ENCODE measurements around the gene LAMA2.
A peak's percentile ranks its signal among the peaks of the same experiment; 100 is the strongest.

The LAMA2 gene

DNA sequence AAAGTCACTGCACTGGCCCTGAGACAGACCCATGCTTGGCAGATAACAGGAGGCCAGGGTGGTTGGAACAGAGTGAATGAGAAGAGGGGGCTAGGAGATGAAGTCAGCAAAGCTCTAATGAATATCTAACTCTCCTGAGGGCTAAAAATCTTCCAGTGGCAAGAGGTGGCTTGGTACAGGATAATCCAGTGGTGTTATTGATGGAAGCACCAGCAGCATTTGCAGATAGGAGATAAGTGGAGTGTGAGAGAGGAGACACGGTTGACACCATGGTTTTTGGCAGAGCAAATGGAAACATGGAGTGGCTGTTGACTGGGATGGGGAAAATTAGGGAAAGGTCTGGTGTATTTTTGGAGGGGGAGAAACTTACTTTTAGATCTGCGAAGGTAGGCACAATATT, 464.0 kb downstream of the LAMA2 start:
- Mint-ChIP-seq H3K27ac (no peak overlapping the region), H3K27me3 (no peaks in the 10 kb centered on the region), H3K4me1 (ENCODE audit: low read depth) (peaks cover 3% of the 10 kb centered on the region), H3K9me3 (no peaks in the 10 kb centered on the region), H3K4me3 (no peak overlapping the region), H3K36me3 (ENCODE audit: low read depth) (no peaks in the 10 kb centered on the region)
- DNase-seq = no peak

GRCh38 chr6:129350278-129350677, 467.3 kb downstream of the LAMA2 start:
- no peaks in the 10 kb centered on the region for H3K9me3 Mint-ChIP-seq
- no peak overlapping the region for H3K27ac Mint-ChIP-seq
- H3K27me3 Mint-ChIP-seq = peaks cover 4% of the 10 kb centered on the region
- H3K4me1 Mint-ChIP-seq (ENCODE audit: low read depth) = peaks cover 3% of the 10 kb centered on the region
- H3K4me3 Mint-ChIP-seq = no peak overlapping the region
- DNase-seq = no peak
- H3K36me3 Mint-ChIP-seq (ENCODE audit: low read depth) = no peaks in the 10 kb centered on the region

GRCh38 chr6:129351807-129352206, 468.9 kb downstream of the LAMA2 start:
- Mint-ChIP-seq H3K9me3 (no peaks in the 10 kb centered on the region), H3K4me1 (ENCODE audit: low read depth) (no peaks in the 10 kb centered on the region), H3K36me3 (ENCODE audit: low read depth) (no peaks in the 10 kb centered on the region), H3K4me3 (no peak overlapping the region), H3K27ac (no peak overlapping the region), H3K27me3 (peaks cover 4% of the 10 kb centered on the region)
- DNase-seq = no peak

GRCh38 chr6:129353067-129353466, 470.1 kb downstream of the LAMA2 start:
- no peak for DNase-seq
- H3K27me3 Mint-ChIP-seq = peaks cover 4% of the 10 kb centered on the region
- H3K36me3 Mint-ChIP-seq (ENCODE audit: low read depth) = no peaks in the 10 kb centered on the region
- H3K4me1 Mint-ChIP-seq (ENCODE audit: low read depth) = peaks cover 3% of the 10 kb centered on the region
- H3K4me3 Mint-ChIP-seq = no peak overlapping the region
- no peaks in the 10 kb centered on the region for H3K9me3 Mint-ChIP-seq
- no peak overlapping the region for H3K27ac Mint-ChIP-seq

GRCh38 chr6:129356129-129356528, 473.2 kb downstream of the LAMA2 start:
- Mint-ChIP-seq H3K27me3 (peaks cover 4% of the 10 kb centered on the region), H3K27ac (no peak overlapping the region), H3K4me1 (ENCODE audit: low read depth) (peaks cover 7% of the 10 kb centered on the region), H3K4me3 (no peak overlapping the region), H3K36me3 (ENCODE audit: low read depth) (no peaks in the 10 kb centered on the region), H3K9me3 (no peaks in the 10 kb centered on the region)
- DNase-seq = no peak

DNA sequence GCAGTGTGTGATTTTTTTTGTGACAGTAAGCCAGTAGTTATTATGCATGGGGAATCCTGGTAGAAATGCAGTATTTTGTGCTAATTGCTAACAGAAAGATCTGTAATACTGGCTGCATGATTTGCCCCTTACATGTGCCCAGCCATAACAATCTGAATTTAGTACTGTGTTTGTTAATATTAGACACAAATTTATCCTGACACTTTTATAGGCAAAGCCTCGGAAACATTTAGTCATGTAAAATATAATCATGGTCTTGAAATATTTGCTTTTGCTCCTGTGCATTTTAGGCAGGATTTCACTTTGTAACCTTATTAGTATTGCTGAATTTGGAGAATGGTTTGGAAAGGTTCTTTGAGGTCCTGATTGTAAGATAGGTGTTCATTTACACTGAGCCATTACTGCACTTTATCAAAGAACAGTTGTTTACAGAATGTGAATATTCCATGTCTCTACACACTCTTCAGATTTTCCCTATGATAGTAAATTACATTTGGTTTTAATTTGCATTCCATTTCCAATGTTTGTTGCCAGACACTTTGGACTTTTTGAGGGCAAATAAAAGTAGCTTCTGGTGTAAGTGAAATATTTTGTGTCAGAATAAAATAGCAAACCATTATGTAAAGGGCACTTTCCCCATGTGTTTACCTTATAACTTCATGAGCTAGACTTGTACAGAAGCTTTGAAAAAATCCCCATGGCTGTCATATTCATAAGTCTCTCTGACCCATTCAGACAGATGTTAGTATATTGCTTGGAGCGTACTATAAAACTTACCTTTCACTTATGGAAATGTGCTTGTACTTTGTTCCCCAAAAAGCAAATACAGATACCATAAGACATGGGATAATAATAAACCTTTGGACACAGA, 477.1 kb downstream of the LAMA2 start:
- peaks cover 7% of the 10 kb centered on the region for H3K4me1 Mint-ChIP-seq (ENCODE audit: low read depth)
- no peaks in the 10 kb centered on the region for H3K36me3 Mint-ChIP-seq (ENCODE audit: low read depth)
- no peaks in the 10 kb centered on the region for H3K9me3 Mint-ChIP-seq
- H3K27me3 Mint-ChIP-seq = no peaks in the 10 kb centered on the region
- H3K27ac Mint-ChIP-seq = no peak overlapping the region
- H3K4me3 Mint-ChIP-seq = no peak overlapping the region
- no peak for DNase-seq

- no peak for DNase-seq
- Mint-ChIP-seq H3K36me3 (ENCODE audit: low read depth) (no peaks in the 10 kb centered on the region), H3K27ac (no peak overlapping the region), H3K9me3 (no peaks in the 10 kb centered on the region), H3K4me3 (no peak overlapping the region), H3K27me3 (no peaks in the 10 kb centered on the region), H3K4me1 (ENCODE audit: low read depth) (peaks cover 7% of the 10 kb centered on the region)
These were observed 477.7 kb downstream of the LAMA2 start for GRCh38 chr6:129360682-129360955.

GRCh38 chr6:129364037-129364436, 481.1 kb downstream of the LAMA2 start:
- H3K9me3 Mint-ChIP-seq = no peaks in the 10 kb centered on the region
- DNase-seq = no peak
- no peak overlapping the region for H3K4me3 Mint-ChIP-seq
- H3K4me1 Mint-ChIP-seq (ENCODE audit: low read depth) = peaks cover 5% of the 10 kb centered on the region
- no peaks in the 10 kb centered on the region for H3K27me3 Mint-ChIP-seq
- no peaks in the 10 kb centered on the region for H3K36me3 Mint-ChIP-seq (ENCODE audit: low read depth)
- no peak overlapping the region for H3K27ac Mint-ChIP-seq

- H3K36me3 Mint-ChIP-seq (ENCODE audit: low read depth) = no peaks in the 10 kb centered on the region
- no peak for DNase-seq
- no peaks in the 10 kb centered on the region for H3K9me3 Mint-ChIP-seq
- H3K4me3 Mint-ChIP-seq = no peak overlapping the region
- no peaks in the 10 kb centered on the region for H3K27me3 Mint-ChIP-seq
- H3K4me1 Mint-ChIP-seq (ENCODE audit: low read depth) = peaks cover 12% of the 10 kb centered on the region
- H3K27ac Mint-ChIP-seq = no peak overlapping the region
These were observed 481.8 kb downstream of the LAMA2 start for GRCh38 chr6:129364767-129365166.

DNA sequence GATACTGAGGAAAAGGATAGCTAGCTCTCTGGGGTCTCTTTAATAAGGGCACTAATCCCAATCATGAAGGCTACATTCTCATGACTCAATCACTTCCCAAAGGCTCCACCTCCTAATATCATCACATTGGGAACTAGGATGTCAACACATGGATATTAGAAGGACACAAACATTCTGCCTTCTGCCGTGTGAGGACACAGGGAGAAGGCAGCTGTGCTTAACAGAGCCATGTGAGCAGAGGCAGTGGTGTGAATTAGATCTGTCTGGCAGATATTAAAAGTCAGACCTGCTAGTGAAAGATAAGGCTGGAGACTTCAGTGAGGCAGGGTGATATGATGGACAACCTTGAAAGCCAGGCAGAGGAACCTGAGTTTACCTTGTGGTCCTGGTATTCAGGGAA, 485.1 kb downstream of the LAMA2 start:
- no peak for DNase-seq
- Mint-ChIP-seq H3K4me3 (no peak overlapping the region), H3K27ac (no peak overlapping the region), H3K9me3 (no peaks in the 10 kb centered on the region), H3K36me3 (ENCODE audit: low read depth) (no peaks in the 10 kb centered on the region), H3K27me3 (no peaks in the 10 kb centered on the region), H3K4me1 (ENCODE audit: low read depth) (peaks cover 21% of the 10 kb centered on the region)

GRCh38 chr6:129368970-129369369, 486.0 kb downstream of the LAMA2 start:
- H3K27ac Mint-ChIP-seq = no peak overlapping the region
- H3K9me3 Mint-ChIP-seq = no peaks in the 10 kb centered on the region
- no peaks in the 10 kb centered on the region for H3K27me3 Mint-ChIP-seq
- H3K4me1 Mint-ChIP-seq (ENCODE audit: low read depth) = peaks cover 21% of the 10 kb centered on the region
- no peak for DNase-seq
- H3K36me3 Mint-ChIP-seq (ENCODE audit: low read depth) = no peaks in the 10 kb centered on the region
- no peak overlapping the region for H3K4me3 Mint-ChIP-seq

GRCh38 chr6:129369737-129370136, 486.8 kb downstream of the LAMA2 start:
- Mint-ChIP-seq H3K4me1 (ENCODE audit: low read depth) (peaks cover 21% of the 10 kb centered on the region), H3K27ac (no peak overlapping the region), H3K4me3 (no peak overlapping the region), H3K36me3 (ENCODE audit: low read depth) (no peaks in the 10 kb centered on the region), H3K9me3 (no peaks in the 10 kb centered on the region), H3K27me3 (no peaks in the 10 kb centered on the region)
- DNase-seq = no peak

- peaks cover 21% of the 10 kb centered on the region for H3K4me1 Mint-ChIP-seq (ENCODE audit: low read depth)
- H3K27me3 Mint-ChIP-seq = no peaks in the 10 kb centered on the region
- peak; percentile 44 for DNase-seq
- H3K27ac Mint-ChIP-seq = no peak overlapping the region
- no peak overlapping the region for H3K4me3 Mint-ChIP-seq
- no peaks in the 10 kb centered on the region for H3K36me3 Mint-ChIP-seq (ENCODE audit: low read depth)
- no peaks in the 10 kb centered on the region for H3K9me3 Mint-ChIP-seq
These were observed 487.5 kb downstream of the LAMA2 start for GRCh38 chr6:129370268-129370916.

DNA sequence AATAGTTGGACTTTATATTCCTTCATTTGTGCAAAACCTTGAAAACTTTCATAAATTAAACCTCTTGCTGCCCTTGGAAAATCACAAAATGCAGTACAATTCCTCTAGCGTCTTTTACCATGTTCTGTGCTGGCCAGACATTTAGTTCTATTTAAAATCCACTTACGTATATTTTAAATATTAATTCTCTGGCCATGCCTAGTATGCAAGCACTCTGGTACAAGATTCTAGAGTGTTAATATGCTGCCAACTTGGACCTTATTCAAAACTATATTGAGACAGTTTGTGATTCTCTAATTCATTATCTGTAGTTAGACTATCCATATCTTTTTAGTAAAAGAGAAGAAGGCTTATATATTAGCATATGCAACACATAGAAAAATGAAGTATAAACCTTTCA, 498.9 kb downstream of the LAMA2 start:
- H3K27me3 Mint-ChIP-seq = peaks cover 16% of the 10 kb centered on the region
- H3K4me3 Mint-ChIP-seq = no peak overlapping the region
- no peaks in the 10 kb centered on the region for H3K4me1 Mint-ChIP-seq (ENCODE audit: low read depth)
- DNase-seq = no peak
- no peak overlapping the region for H3K27ac Mint-ChIP-seq
- no peaks in the 10 kb centered on the region for H3K36me3 Mint-ChIP-seq (ENCODE audit: low read depth)
- H3K9me3 Mint-ChIP-seq = peaks cover 4% of the 10 kb centered on the region

DNA sequence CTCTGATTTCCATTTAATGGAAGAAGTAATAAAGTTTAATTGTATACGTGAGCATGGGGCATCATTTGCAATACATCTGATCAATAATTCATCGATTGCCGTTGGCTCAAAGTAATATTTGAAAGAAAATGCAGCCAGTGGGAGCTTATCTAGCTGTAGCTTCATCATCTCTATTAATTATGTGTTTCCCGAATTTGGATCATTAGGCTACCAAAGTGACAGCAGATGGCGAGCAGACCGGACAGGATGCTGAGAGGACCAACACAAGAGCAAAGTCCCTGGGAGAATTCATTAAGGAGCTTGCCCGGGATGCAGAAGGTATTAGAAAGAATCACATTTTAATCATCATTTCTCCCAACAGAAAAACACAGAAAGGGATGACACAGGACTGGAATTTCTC, 500.0 kb downstream of the LAMA2 start:
- no peaks in the 10 kb centered on the region for H3K4me1 Mint-ChIP-seq (ENCODE audit: low read depth)
- H3K27me3 Mint-ChIP-seq = peaks cover 16% of the 10 kb centered on the region
- H3K9me3 Mint-ChIP-seq = peaks cover 4% of the 10 kb centered on the region
- no peak overlapping the region for H3K4me3 Mint-ChIP-seq
- no peaks in the 10 kb centered on the region for H3K36me3 Mint-ChIP-seq (ENCODE audit: low read depth)
- no peak for DNase-seq
- no peak overlapping the region for H3K27ac Mint-ChIP-seq

All from activated T-cell treated with anti-CD3 and anti-CD28 coated beads, Interleukin-2, amount 50 U/mL, for 24 hours (primary cell).